A549 (cell line): Measurements from ENCODE around the gene CAMK4. TPM values are rescaled to one million over a fixed set of nuclear protein-coding genes. Genes with fewer than 3 reads are reported as not detected.

Experiments used
- ATAC-seq, 2 experiments: fragments of 200-7000 bp in 1 of 2; fragments of >200 bp in 1 of 2; cut with Nextera tagmentation in 1 of 2; cut with Tn5 transposase in 1 of 2; 3 replicates each; pipeline versions ENCODE4 v1.8.0 to v1.9.1; 2018 to 2020; ENCODE audit warnings: mild to moderate bottlenecking in 1 of 2, moderate library complexity in 1 of 2
- CTCF ChIA-PET: fragments of 300-600 bp; sonication (Branson Sonifier 250); formaldehyde crosslinking; extraction: SDS; loops from one replicate; lab custom pipeline; 2021; ENCODE audit warnings: antibody characterized with exemption, inconsistent platforms; lab: Yijun Ruan, JAX
- POLR2A ChIA-PET: fragments of 350-600 bp; formaldehyde crosslinking; extraction: SDS; loops from one replicate; lab custom pipeline; 2021; ENCODE audit warnings: antibody characterized with exemption, inconsistent platforms; lab: Yijun Ruan, JAX
- DNase-seq, 2 experiments: peaks; one replicate each; pipeline versions ENCODE4 v3.0.0 to v3.0.0-alpha.2; 2011 to 2016; ENCODE audit warnings: low read depth in 1 of 2, low spot score in 1 of 2
- FAIRE-seq: peaks from 2 replicates; lab custom pipeline; 2011; peaks lifted over from hg19 to GRCh38; lab: Jason Lieb, UNC
- H3K27ac ChIP-seq, 2 experiments: fragments of >200 bp; sonication (Bioruptor Twin); formaldehyde crosslinking; 3 replicates each; pipeline ENCODE4 v1.5.1; 2016 to 2017
- H3K4me1 ChIP-seq: fragments of >200 bp; sonication (Bioruptor Twin); formaldehyde crosslinking; 3 replicates; pipeline ENCODE4 v1.6.1; 2016
- H3K4me2 ChIP-seq: fragments of >200 bp; sonication (Bioruptor Twin); formaldehyde crosslinking; 3 replicates; pipeline ENCODE4 v1.6.1; 2016
- H3K4me3 ChIP-seq: fragments of >200 bp; sonication (Bioruptor Twin); formaldehyde crosslinking; 3 replicates; pipeline ENCODE4 v1.5.1; 2016
- H3K9me3 ChIP-seq: fragments of >200 bp; sonication (Bioruptor Twin); formaldehyde crosslinking; 3 replicates; pipeline ENCODE4 v1.6.1; 2016
- ATOH8 ChIP-seq: fragments of 250-450 bp; sonication (Bioruptor Pico); IDR thresholded peaks from 2 replicates; pipeline ENCODE4 v1.5.0; 2020; ENCODE audit warnings: low read depth, mild to moderate bottlenecking, moderate library complexity
- BHLHE40 ChIP-seq: IDR thresholded peaks from 2 replicates; pipeline ENCODE4 v1.6.1; 2012; ENCODE audit warnings: low read depth, low read length, inconsistent platforms
- CBX8 ChIP-seq: fragments of 200-600 bp; sonication (generic); IDR thresholded peaks from 2 replicates; pipeline ENCODE4 v1.6.1; 2016
- EHMT2 ChIP-seq: fragments of 200-600 bp; sonication (generic); IDR thresholded peaks from 2 replicates; pipeline ENCODE4 v1.6.1; 2016; ENCODE audit warnings: antibody characterized with exemption, low read depth, mild to moderate bottlenecking, moderate library complexity
- ELK1 ChIP-seq: fragments of 150-350 bp; IDR thresholded peaks from 2 replicates; pipeline ENCODE4 v1.6.1; 2014; ENCODE audit warnings: low read depth, mild to moderate bottlenecking, low read length
- EP300 ChIP-seq, 2 experiments: fragments of >200 bp; sonication (Bioruptor Twin); formaldehyde crosslinking; IDR thresholded peaks; 2 replicates in 1 of 2; 3 replicates in 1 of 2; pipeline ENCODE4 v1.6.1; 2016 to 2017
- GATA3 ChIP-seq: IDR thresholded peaks from 2 replicates; pipeline ENCODE4 v1.6.1; 2012; ENCODE audit warnings: borderline replicate concordance
- HDAC2 ChIP-seq: fragments of 200-600 bp; sonication (generic); IDR thresholded peaks from 2 replicates; pipeline ENCODE4 v1.6.1; 2016
- HOXA7 ChIP-seq: fragments of 250-450 bp; sonication (Bioruptor Pico); IDR thresholded peaks from 2 replicates; pipeline ENCODE4 v1.5.0; 2020; ENCODE audit warnings: mild to moderate bottlenecking, moderate library complexity
- HOXB5 ChIP-seq: fragments of 250-450 bp; sonication (Bioruptor Pico); IDR thresholded peaks from 2 replicates; pipeline ENCODE4 v1.5.0; 2020; ENCODE audit warnings: mild to moderate bottlenecking, moderate library complexity
- JUN ChIP-seq, 2 experiments: fragments of >200 bp; sonication (Bioruptor Twin); formaldehyde crosslinking; IDR thresholded peaks; 2 replicates in 1 of 2; 3 replicates in 1 of 2; pipeline ENCODE4 v1.6.1; 2016 to 2017
- JUNB ChIP-seq: fragments of >200 bp; sonication (Bioruptor Twin); formaldehyde crosslinking; IDR thresholded peaks from 2 replicates; pipeline ENCODE4 v1.6.1; 2016
- MYC ChIP-seq: IDR thresholded peaks from 2 replicates; pipeline ENCODE4 v1.6.1; 2012; ENCODE audit warnings: mild to moderate bottlenecking, inconsistent platforms, low read length, improper control_type of control experiment, borderline replicate concordance
- PHF8 ChIP-seq: fragments of 200-600 bp; sonication (generic); IDR thresholded peaks from 2 replicates; pipeline ENCODE4 v1.6.1; 2016; ENCODE audit warnings: low read depth, mild to moderate bottlenecking, antibody characterized with exemption, moderate library complexity, borderline replicate concordance
- POLR2AphosphoS2 ChIP-seq: conservative IDR thresholded peaks from 2 replicates; pipeline ENCODE4 v1.6.1; 2012; ENCODE audit warnings: low read length, improper control_type of control experiment, inconsistent platforms
- RAD21 ChIP-seq, 2 experiments: fragments of >200 bp in 1 of 2; sonication (Bioruptor Twin) in 1 of 2; formaldehyde crosslinking in 1 of 2; IDR thresholded peaks in 1 of 2; conservative IDR thresholded peaks in 1 of 2; 2 replicates in 1 of 2; 3 replicates in 1 of 2; pipeline ENCODE4 v1.6.1; 2012 to 2018; ENCODE audit warnings: inconsistent platforms in 1 of 2
- RARB ChIP-seq: fragments of 250-450 bp; sonication (Bioruptor Pico); IDR thresholded peaks from 2 replicates; pipeline ENCODE4 v1.8.0; 2021; ENCODE audit warnings: mild to moderate bottlenecking, moderate library complexity
- REST ChIP-seq: fragments of 200-600 bp; sonication (generic); IDR thresholded peaks from 2 replicates; pipeline ENCODE4 v1.6.1; 2016; ENCODE audit warnings: antibody characterized with exemption, mild to moderate bottlenecking, moderate library complexity
- SMC3 ChIP-seq: fragments of >200 bp; sonication (Bioruptor Twin); formaldehyde crosslinking; IDR thresholded peaks from 3 replicates; pipeline ENCODE4 v1.6.1; 2018; ENCODE audit warnings: inconsistent platforms
- TFCP2L1 ChIP-seq: fragments of 250-450 bp; sonication (Bioruptor Pico); IDR thresholded peaks from 2 replicates; pipeline ENCODE4 v1.5.0; 2021; ENCODE audit warnings: mild to moderate bottlenecking
- USF2 ChIP-seq: fragments of 450-650 bp; IDR thresholded peaks from 2 replicates; pipeline ENCODE4 v1.6.1; 2014; ENCODE audit warnings: antibody characterized with exemption
- ZFP36 ChIP-seq: fragments of 450-650 bp; IDR thresholded peaks from 2 replicates; pipeline ENCODE4 v1.6.1; 2014; ENCODE audit warnings: borderline replicate concordance; ENCODE audit not compliant: partially characterized antibody
- WGBS: methylation state at CpG from one replicate; pipeline ENCODE4 v1.1.6; 2017; ENCODE audit errors: missing lambda C conversion rate; 5-methylcytosine and 5-hydroxymethylcytosine counted together
- polyA plus RNA-seq, 4 experiments: library from polyadenylated mRNA; depleted of rRNA in 3 of 4; stranded (reverse); fragments of >200 nt; fragmentation: RNase III in 1 of 4; extraction: RNeasy Plus Mini Kit Qiagen cat#74134 plus additional on column Dnase treatment in 1 of 4; gene quantifications; 2 replicates in 3 of 4; 3 replicates in 1 of 4; pipeline ENCODE4 v1.2.3, GENCODE V29; 2011 to 2017

CAMK4 gene
- polyA plus RNA-seq, 2 of the 4 experiments (the other 2 are of a cell fraction) = not detected

GRCh38 chr5:111259636-111260035 is 35.5 kb downstream of the CAMK4 start:
- POLR2A ChIA-PET = no interaction called here

GRCh38 chr5:111261610-111262009 is 37.4 kb downstream of the CAMK4 start:
- POLR2A ChIA-PET = no interaction called here
- no peaks in the 10 kb centered on the region for H3K9me3 ChIP-seq
- DNase-seq = no peak
- no peak for ATAC-seq
- H3K4me1 ChIP-seq = no peaks in the 10 kb centered on the region
- no peak for TF ChIP-seq JUN (IDR thresholded peaks at IDR 0.05)
- TF ChIP-seq CBX8 = no peak
- TF ChIP-seq BHLHE40 = no peak
- no peak for TF ChIP-seq HDAC2
- H3K27ac ChIP-seq = no peak overlapping the region
- WGBS = 0% methylated on average over 1 of the region's 1 CpG
- H3K4me3 ChIP-seq = no peak overlapping the region
- FAIRE-seq = no peak
- H3K4me2 ChIP-seq = no peak overlapping the region
- CTCF ChIA-PET = no interaction called here

More at GRCh38 chr5:111259636-111260035, 35.5 kb downstream of the CAMK4 start:
- ATAC-seq = no peak
- CTCF ChIA-PET = no interaction called here
- no peak for TF ChIP-seq RARB (CRISPR knock-in tag)
- TF ChIP-seq GATA3 = no peak
- no peak for TF ChIP-seq TFCP2L1 (CRISPR knock-in tag)
- TF ChIP-seq EHMT2 = no peak
- TF ChIP-seq ATOH8 = no peak
- no peak for TF ChIP-seq ZFP36
- no peak for TF ChIP-seq MYC
- no peak for TF ChIP-seq REST
- TF ChIP-seq PHF8 = no peak
- TF ChIP-seq ELK1 = no peak
- TF ChIP-seq EP300 (IDR thresholded peaks at IDR 0.05) = no peak
- no peak for TF ChIP-seq JUNB
- TF ChIP-seq RAD21 (conservative IDR thresholded peaks at IDR 0.05 in 1 of 2, IDR thresholded peaks at IDR 0.05 in 1 of 2) = no peak
- no peak for TF ChIP-seq HOXB5 (CRISPR knock-in tag)
- no peak for TF ChIP-seq POLR2AphosphoS2
- no peak for TF ChIP-seq USF2
- TF ChIP-seq SMC3 = no peak
- no peak for TF ChIP-seq JUN (IDR thresholded peaks at IDR 0.05)
- no peak for TF ChIP-seq HOXA7 (CRISPR knock-in tag)
- no peak for FAIRE-seq
- H3K4me2 ChIP-seq = no peak overlapping the region
- H3K4me3 ChIP-seq = no peak overlapping the region
- WGBS = 9% methylated on average over 3 of the region's 3 CpGs
- H3K9me3 ChIP-seq = no peaks in the 10 kb centered on the region
- DNase-seq = no peak
- H3K4me1 ChIP-seq = no peaks in the 10 kb centered on the region
- no peak overlapping the region for H3K27ac ChIP-seq
